GM19193 (cell line): ENCODE results near the gene RASGRP4.

ENCODE experiments used
- POLR2A ChIP-seq: IDR thresholded peaks from 4 replicates; pipeline ENCODE4 v1.6.1; 2011; ENCODE audit not compliant: insufficient read depth, insufficient read length; ENCODE audit errors: extremely low read depth

Gene RASGRP4

GRCh38 chr19:38386300-38386970 lies 39.6 kb downstream of the RASGRP4 start:
- no peak for TF ChIP-seq POLR2A

GRCh38 chr19:38385804-38386257 lies 40.2 kb downstream of the RASGRP4 start:
- no peak for TF ChIP-seq POLR2A

- TF ChIP-seq POLR2A, result no peak
These were observed 40.8 kb downstream of the RASGRP4 start for GRCh38 chr19:38385057-38385803.

- no peak for TF ChIP-seq POLR2A
These were observed 41.6 kb downstream of the RASGRP4 start for GRCh38 chr19:38384209-38385027.

- no peak for TF ChIP-seq POLR2A
These were observed 42.3 kb downstream of the RASGRP4 start for GRCh38 chr19:38383743-38384142.

- TF ChIP-seq POLR2A, result no peak
These were observed 42.8 kb downstream of the RASGRP4 start for GRCh38 chr19:38383184-38383583.

- no peak for TF ChIP-seq POLR2A
These were observed 44.9 kb downstream of the RASGRP4 start for GRCh38 chr19:38381138-38381537.

- no peak for TF ChIP-seq POLR2A
These were observed 47.2 kb downstream of the RASGRP4 start for GRCh38 chr19:38378866-38379265.

GRCh38 chr19:38377052-38377451 lies 49.0 kb downstream of the RASGRP4 start:
- TF ChIP-seq POLR2A, result no peak

GRCh38 chr19:38376576-38376975 lies 49.4 kb downstream of the RASGRP4 start:
- TF ChIP-seq POLR2A, result no peak

- no peak for TF ChIP-seq POLR2A
These were observed 50.3 kb downstream of the RASGRP4 start for GRCh38 chr19:38375748-38376147.

- TF ChIP-seq POLR2A, result no peak
These were observed 50.9 kb downstream of the RASGRP4 start for GRCh38 chr19:38375098-38375493.

- TF ChIP-seq POLR2A, result peak; percentile 99
These were observed 51.5 kb downstream of the RASGRP4 start, which contains the start of gene PSMD8 for GRCh38 chr19:38374332-38375097. PSMD8 (plus strand) TSS chr19:38374571; CDS start chr19:38374602, 31 bp downstream.

GRCh38 chr19:38373907-38374331 lies 52.1 kb downstream of the RASGRP4 start:
- no peak for TF ChIP-seq POLR2A

GRCh38 chr19:38371081-38371480 lies 54.9 kb downstream of the RASGRP4 start:
- no peak for TF ChIP-seq POLR2A

GRCh38 chr19:38370299-38370698 lies 55.7 kb downstream of the RASGRP4 start:
- TF ChIP-seq POLR2A, result no peak
